H9 (cell line): Measurements from ENCODE around the gene RNF213. TPM values are rescaled to one million over a fixed set of nuclear protein-coding genes. Genes with fewer than 3 reads are reported as not detected.

Experiments
- DNase-seq: peaks from one replicate; pipeline ENCODE4 v3.0.0-alpha.2; 2017
- H2AFZ ChIP-seq: one replicate; pipeline ENCODE4 v1.6.1; 2013; ENCODE audit warnings: mild to moderate bottlenecking, low read length, control low read depth, moderate library complexity
- H2AK5ac ChIP-seq: 2 replicates; pipeline ENCODE4 v1.6.1; 2013; ENCODE audit warnings: low read length, control low read depth, mixed read lengths; ENCODE audit not compliant: insufficient read length
- H2BK120ac ChIP-seq: one replicate; pipeline ENCODE4 v1.6.1; 2013; ENCODE audit warnings: low read depth, mild to moderate bottlenecking, low read length, control low read depth, inconsistent platforms; ENCODE audit not compliant: poor library complexity, severe bottlenecking
- H2BK12ac ChIP-seq: 2 replicates; pipeline ENCODE4 v1.6.1; 2013; ENCODE audit warnings: low read length, control low read depth, mixed read lengths, low read depth; ENCODE audit not compliant: insufficient read length
- H2BK15ac ChIP-seq: 2 replicates; pipeline ENCODE4 v1.6.1; 2013; ENCODE audit warnings: low read depth, low read length, control low read depth
- H2BK20ac ChIP-seq: one replicate; pipeline ENCODE4 v1.6.1; 2013; ENCODE audit warnings: low read depth, mild to moderate bottlenecking, low read length, control low read depth, inconsistent platforms; ENCODE audit not compliant: poor library complexity, severe bottlenecking
- H2BK5ac ChIP-seq: 2 replicates; pipeline ENCODE4 v1.6.1; 2013; ENCODE audit warnings: low read length, control low read depth, mixed read lengths; ENCODE audit not compliant: insufficient read length
- H3K14ac ChIP-seq: 2 replicates; pipeline ENCODE4 v1.6.1; 2013; ENCODE audit warnings: low read length, control low read depth; ENCODE audit not compliant: insufficient read depth
- H3K18ac ChIP-seq: 2 replicates; pipeline ENCODE4 v1.6.1; 2013; ENCODE audit warnings: low read depth, mild to moderate bottlenecking, mixed read lengths, low read length, control low read depth; ENCODE audit not compliant: insufficient read length
- H3K23ac ChIP-seq: 2 replicates; pipeline ENCODE4 v1.6.1; 2013; ENCODE audit warnings: low read length, control low read depth, mixed read lengths, low read depth; ENCODE audit not compliant: insufficient read length
- H3K23me2 ChIP-seq: 2 replicates; pipeline ENCODE4 v1.6.1; 2013; ENCODE audit warnings: low read depth, mild to moderate bottlenecking, mixed read lengths, low read length, control low read depth; ENCODE audit not compliant: insufficient read length, poor library complexity, severe bottlenecking
- H3K27ac ChIP-seq: 2 replicates; pipeline ENCODE4 v1.5.1; 2013; ENCODE audit warnings: low read length, control low read depth, mixed read lengths, low read depth; ENCODE audit not compliant: insufficient read length
- H3K27me3 ChIP-seq: 2 replicates; pipeline ENCODE4 v1.6.1; 2013; ENCODE audit warnings: low read length, control low read depth, inconsistent platforms; ENCODE audit not compliant: insufficient read depth
- H3K4ac ChIP-seq: 2 replicates; pipeline ENCODE4 v1.6.1; 2013; ENCODE audit warnings: low read depth, mild to moderate bottlenecking, control low read depth, inconsistent platforms, low read length, moderate library complexity
- H3K4me1 ChIP-seq: 2 replicates; pipeline ENCODE4 v1.6.1; 2013; ENCODE audit warnings: low read length, control low read depth, inconsistent platforms; ENCODE audit not compliant: insufficient read depth
- H3K4me2 ChIP-seq: 2 replicates; pipeline ENCODE4 v1.6.1; 2013; ENCODE audit warnings: low read length, control low read depth, mixed read lengths; ENCODE audit not compliant: insufficient read length, insufficient read depth
- H3K56ac ChIP-seq: 2 replicates; pipeline ENCODE4 v1.6.1; 2013; ENCODE audit warnings: low read depth, mild to moderate bottlenecking, mixed read lengths, low read length, control low read depth; ENCODE audit not compliant: insufficient read length
- H3K79me1 ChIP-seq: 2 replicates; pipeline ENCODE4 v1.6.1; 2013; ENCODE audit warnings: low read depth, mild to moderate bottlenecking, moderate library complexity, low read length, control low read depth, inconsistent platforms; ENCODE audit not compliant: insufficient read depth, poor library complexity, severe bottlenecking
- H3K79me2 ChIP-seq: 2 replicates; pipeline ENCODE4 v1.6.1; 2013; ENCODE audit warnings: low read length, control low read depth, inconsistent platforms; ENCODE audit not compliant: insufficient read depth
- H3K9ac ChIP-seq: 2 replicates; pipeline ENCODE4 v1.6.1; 2013; ENCODE audit warnings: low read length, control low read depth, mixed read lengths; ENCODE audit not compliant: insufficient read length; ENCODE audit errors: extremely low read depth
- H3K9me3 ChIP-seq: one replicate; pipeline ENCODE4 v1.6.1; 2013; ENCODE audit warnings: low read depth, low read length, inconsistent platforms; ENCODE audit not compliant: control insufficient read depth
- H3T11ph ChIP-seq: one replicate; pipeline ENCODE4 v1.6.1; 2013; ENCODE audit warnings: mild to moderate bottlenecking, low read length, control low read depth, inconsistent platforms
- H4K20me1 ChIP-seq: one replicate; pipeline ENCODE4 v1.6.1; 2013; ENCODE audit not compliant: control insufficient read depth, insufficient read length, insufficient read depth
- H4K5ac ChIP-seq: 2 replicates; pipeline ENCODE4 v1.6.1; 2013; ENCODE audit warnings: low read depth, mild to moderate bottlenecking, mixed read lengths, low read length, control low read depth; ENCODE audit not compliant: insufficient read length
- H4K8ac ChIP-seq: replicated peaks from 2 replicates; pipeline ENCODE4 v1.6.1; 2013; ENCODE audit warnings: low read length, control low read depth, mixed read lengths, low read depth; ENCODE audit not compliant: insufficient read length
- H4K91ac ChIP-seq: 2 replicates; pipeline ENCODE4 v1.6.1; 2013; ENCODE audit warnings: low read depth, mild to moderate bottlenecking, moderate library complexity, mixed read lengths, low read length, control low read depth; ENCODE audit not compliant: insufficient read length
- H3K27ac Mint-ChIP-seq, 3 experiments: 2 replicates in 2 of 3; 3 replicates in 1 of 3; pipeline ENCODE4 v1.8.0; 2020 to 2021; ENCODE audit warnings: mixed read lengths in 3 of 3, mild to moderate bottlenecking in 1 of 3, moderate library complexity in 1 of 3
- H3K27me3 Mint-ChIP-seq: 2 replicates; pipeline ENCODE4 v1.8.0; 2021; ENCODE audit warnings: low read depth, mild to moderate bottlenecking, moderate library complexity, mixed read lengths
- H3K36me3 Mint-ChIP-seq, 3 experiments: 2 replicates in 2 of 3; 3 replicates in 1 of 3; pipeline ENCODE4 v1.8.0; 2020 to 2021; ENCODE audit warnings: low read depth in 3 of 3, mixed read lengths in 3 of 3; ENCODE audit not compliant: insufficient read depth in 1 of 3
- H3K4me1 Mint-ChIP-seq, 2 experiments: 2 replicates each; pipeline ENCODE4 v1.8.0; 2020; ENCODE audit warnings: mixed read lengths in 2 of 2
- H3K4me3 Mint-ChIP-seq, 2 experiments: 2 replicates in 1 of 2; 3 replicates in 1 of 2; pipeline ENCODE4 v1.8.0; 2020 to 2021; ENCODE audit warnings: mild to moderate bottlenecking in 2 of 2, mixed read lengths in 2 of 2, moderate library complexity in 1 of 2
- H3K9me3 Mint-ChIP-seq, 2 experiments: 2 replicates in 1 of 2; 3 replicates in 1 of 2; pipeline ENCODE4 v1.8.0; 2020; ENCODE audit warnings: mild to moderate bottlenecking in 2 of 2, mixed read lengths in 2 of 2, moderate library complexity in 1 of 2
- WGBS: extraction: QIAGEN DNeasy Blood & Tissue Kit; methylation state at CpG from one replicate; pipeline ENCODE4 v1.1.7; 2013; ENCODE audit warnings: missing lambda C conversion rate, low lambda C conversion rate, mixed read lengths; ENCODE audit not compliant: insufficient read length; ENCODE audit errors: extremely low coverage; 5-methylcytosine and 5-hydroxymethylcytosine counted together
- total RNA-seq: library from RNA; stranded (reverse); gene quantifications from 2 replicates; pipeline ENCODE4 v1.2.1, GENCODE V29; 2021
- TF ChIP-seq, protein P1 (sequence below): fragments of 200-600 bp; sonication (generic); conservative IDR thresholded peaks from 3 replicates; pipeline ENCODE4 v1.8.0; 2021; ENCODE audit warnings: antibody characterized with exemption, mild to moderate bottlenecking

RNF213 gene
- total RNA-seq, 1 experiment from 2014 or later: 34.3 TPM

GRCh38 chr17:80295559-80295958 lies 34.9 kb downstream of the RNF213 start:
- Histone ChIP-seq H3K79me1 (no peaks in the 10 kb centered on the region), H3K4me2 (no peak overlapping the region), H3K4ac (no peak overlapping the region), H2AK5ac (no peak overlapping the region), H3K79me2 (no peaks in the 10 kb centered on the region), H3K56ac (no peak overlapping the region), H4K8ac (no peak overlapping the region), H2BK12ac (no peak overlapping the region), H3K9me3 (no peaks in the 10 kb centered on the region), H3K14ac (no peak overlapping the region), H2BK20ac (no peak overlapping the region), H2BK5ac (no peak overlapping the region), H3K18ac (no peak overlapping the region), H3K23ac (no peak overlapping the region), H3K9ac (no peak overlapping the region), H4K20me1 (no peaks in the 10 kb centered on the region), H3K23me2 (no peaks in the 10 kb centered on the region), H4K91ac (no peak overlapping the region), H3T11ph (no peak overlapping the region), H2BK120ac (no peak overlapping the region), H3K27ac (no peak overlapping the region), H4K5ac (no peak overlapping the region), H2AFZ (no peak overlapping the region), H2BK15ac (no peak overlapping the region), H3K27me3 (no peaks in the 10 kb centered on the region), H3K4me1 (no peaks in the 10 kb centered on the region)
- no peaks in the 10 kb centered on the region for H3K4me1 Mint-ChIP-seq
- peaks cover 36 to 78% (median 70%) of the 10 kb centered on the region in 3 experiments for H3K36me3 Mint-ChIP-seq
- peaks cover 4% of the 10 kb centered on the region in 2 experiments; a peak in 3 of 5 replicates for H3K9me3 Mint-ChIP-seq
- TF ChIP-seq, protein P1, sequence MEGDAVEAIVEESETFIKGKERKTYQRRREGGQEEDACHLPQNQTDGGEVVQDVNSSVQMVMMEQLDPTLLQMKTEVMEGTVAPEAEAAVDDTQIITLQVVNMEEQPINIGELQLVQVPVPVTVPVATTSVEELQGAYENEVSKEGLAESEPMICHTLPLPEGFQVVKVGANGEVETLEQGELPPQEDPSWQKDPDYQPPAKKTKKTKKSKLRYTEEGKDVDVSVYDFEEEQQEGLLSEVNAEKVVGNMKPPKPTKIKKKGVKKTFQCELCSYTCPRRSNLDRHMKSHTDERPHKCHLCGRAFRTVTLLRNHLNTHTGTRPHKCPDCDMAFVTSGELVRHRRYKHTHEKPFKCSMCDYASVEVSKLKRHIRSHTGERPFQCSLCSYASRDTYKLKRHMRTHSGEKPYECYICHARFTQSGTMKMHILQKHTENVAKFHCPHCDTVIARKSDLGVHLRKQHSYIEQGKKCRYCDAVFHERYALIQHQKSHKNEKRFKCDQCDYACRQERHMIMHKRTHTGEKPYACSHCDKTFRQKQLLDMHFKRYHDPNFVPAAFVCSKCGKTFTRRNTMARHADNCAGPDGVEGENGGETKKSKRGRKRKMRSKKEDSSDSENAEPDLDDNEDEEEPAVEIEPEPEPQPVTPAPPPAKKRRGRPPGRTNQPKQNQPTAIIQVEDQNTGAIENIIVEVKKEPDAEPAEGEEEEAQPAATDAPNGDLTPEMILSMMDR: no peak
- WGBS: no CpG with 5 or more reads among the region's 6 CpGs
- no peak overlapping the region for H3K4me3 Mint-ChIP-seq
- DNase-seq: no peak
- H3K27ac Mint-ChIP-seq: no peak overlapping the region; a peak in 2 of 7 replicates
- H3K27me3 Mint-ChIP-seq: no peaks in the 10 kb centered on the region
